HG02678 (cell line): ENCODE data around the gene KIF5C.

Experiments used
- ATAC-seq: cut with Tn5 transposase; IDR thresholded peaks from one replicate; pipeline ENCODE4 v1.9.1; 2021; ENCODE audit warnings: mild to moderate bottlenecking, moderate library complexity; ENCODE audit not compliant: unreplicated experiment

Gene KIF5C

GRCh38 chr2:149068996-149069888 is 194.2 kb downstream of the KIF5C start:
- no peak for ATAC-seq

- ATAC-seq = no peak
Observed at GRCh38 chr2:149070681-149071320, 195.8 kb downstream of the KIF5C start.

- ATAC-seq = no peak
Observed at GRCh38 chr2:149075105-149075504, 200.1 kb downstream of the KIF5C start.

- no peak for ATAC-seq
Observed at GRCh38 chr2:149075853-149076252, 200.8 kb downstream of the KIF5C start.
